Measurements from ENCODE around the gene REELD1. TPM values are rescaled to one million over a fixed set of nuclear protein-coding genes. Genes with fewer than 3 reads are reported as not detected.

The REELD1 gene
- total RNA-seq: 0.66 TPM
- 0.58 TPM for polyA plus RNA-seq (ENCODE audit: insufficient read depth, low read depth, low replicate concordance)
- long read RNA-seq, donor 1: 0 reads
- long read RNA-seq, donor 2: 0 reads
- long read RNA-seq, donor 3: 0 reads
- long read RNA-seq, donor 4: 0 reads
- long read RNA-seq, donor 5: 0 reads
- long read RNA-seq, donor 6: 0 reads
- long read RNA-seq, donor 7, partial matches to known transcripts: 0 of 1 reads
- long read RNA-seq, donor 7, other reads (novel, unspliced or antisense): 1 of 1 reads
- long read RNA-seq, donor 8: 0 reads
- long read RNA-seq, donor 9: 0 reads
- long read RNA-seq, donor 10: 0 reads

DNA sequence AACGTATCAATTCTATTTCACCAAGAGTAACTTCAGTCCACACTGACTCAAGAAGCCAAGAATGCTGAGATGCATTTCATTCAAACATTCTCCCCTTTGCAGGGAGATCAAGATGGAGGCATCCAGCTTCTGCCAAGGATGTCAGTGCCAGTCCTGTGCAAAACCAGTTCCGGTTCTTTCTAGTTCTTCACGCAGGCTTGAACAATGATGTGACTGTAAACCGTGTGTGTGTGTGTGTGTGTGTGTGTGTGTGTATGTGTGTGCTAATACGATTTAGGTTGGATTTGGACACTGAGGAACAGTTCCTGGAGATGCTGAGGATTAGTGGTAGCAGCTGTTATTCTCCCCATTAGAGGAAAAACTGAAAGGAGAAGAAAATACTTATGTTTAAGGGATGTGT is at the start of gene REELD1:
TSS of gene REELD1 (plus strand) at position 301 of the 400 bp plus-strand sequence. CDS start 2,415 bp downstream, outside the sequence.
- TF ChIP-seq, protein P1, sequence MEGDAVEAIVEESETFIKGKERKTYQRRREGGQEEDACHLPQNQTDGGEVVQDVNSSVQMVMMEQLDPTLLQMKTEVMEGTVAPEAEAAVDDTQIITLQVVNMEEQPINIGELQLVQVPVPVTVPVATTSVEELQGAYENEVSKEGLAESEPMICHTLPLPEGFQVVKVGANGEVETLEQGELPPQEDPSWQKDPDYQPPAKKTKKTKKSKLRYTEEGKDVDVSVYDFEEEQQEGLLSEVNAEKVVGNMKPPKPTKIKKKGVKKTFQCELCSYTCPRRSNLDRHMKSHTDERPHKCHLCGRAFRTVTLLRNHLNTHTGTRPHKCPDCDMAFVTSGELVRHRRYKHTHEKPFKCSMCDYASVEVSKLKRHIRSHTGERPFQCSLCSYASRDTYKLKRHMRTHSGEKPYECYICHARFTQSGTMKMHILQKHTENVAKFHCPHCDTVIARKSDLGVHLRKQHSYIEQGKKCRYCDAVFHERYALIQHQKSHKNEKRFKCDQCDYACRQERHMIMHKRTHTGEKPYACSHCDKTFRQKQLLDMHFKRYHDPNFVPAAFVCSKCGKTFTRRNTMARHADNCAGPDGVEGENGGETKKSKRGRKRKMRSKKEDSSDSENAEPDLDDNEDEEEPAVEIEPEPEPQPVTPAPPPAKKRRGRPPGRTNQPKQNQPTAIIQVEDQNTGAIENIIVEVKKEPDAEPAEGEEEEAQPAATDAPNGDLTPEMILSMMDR (IDR thresholded peaks at IDR 0.05; ENCODE audit: borderline replicate concordance, extremely low read depth, insufficient read depth): no peak
- FAIRE-seq (no peak), DNase-seq (no peak)
- no peaks in the 10 kb centered on the region for H3K9me3 ChIP-seq (ENCODE audit: control insufficient read depth in 2 of 3, insufficient read depth in 1 of 3, low read length in 3 of 3)
- H3K27ac ChIP-seq (ENCODE audit: low read depth in 2 of 2, low read length in 2 of 2): no peak within 1 kb of the TSS
- H3K36me3 ChIP-seq (ENCODE audit: control insufficient read depth in 2 of 3, insufficient read depth in 3 of 3, low read length in 3 of 3): no peaks in the 10 kb centered on the region
- no peak within 1 kb of the TSS for H3K4me3 ChIP-seq (ENCODE audit: low read length in 3 of 3)
- no peaks in the 10 kb centered on the region for H3K27me3 ChIP-seq (ENCODE audit: control insufficient read depth, insufficient read depth, low read length)
- intact Hi-C loops (cut with DNase I): no loop called here
- no peaks in the 10 kb centered on the region for H3K4me1 ChIP-seq (ENCODE audit: control insufficient read depth in 2 of 3, insufficient read depth in 2 of 3, low read depth in 1 of 3, low read length in 3 of 3)
- no peak within 1 kb of the TSS for H3K9ac ChIP-seq (ENCODE audit: low read length in 3 of 3)

DNA sequence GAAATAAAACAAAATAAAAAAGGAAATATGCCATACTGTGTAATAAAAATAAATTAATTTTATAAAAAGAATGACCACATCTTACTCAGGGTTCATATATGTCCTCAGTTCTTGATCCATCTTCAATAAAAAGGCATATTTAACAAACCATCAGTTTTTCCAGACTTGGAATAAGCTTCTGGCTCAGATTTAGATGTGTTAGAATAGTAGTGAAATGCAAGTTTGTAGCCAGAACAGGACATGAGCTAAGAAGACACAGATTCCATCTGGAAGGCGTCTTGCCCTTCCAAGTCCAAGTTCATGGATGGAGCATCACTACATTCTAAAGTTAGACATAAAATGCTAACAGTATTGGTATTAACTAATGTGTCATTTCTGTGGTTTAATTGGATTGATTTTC is 49.1 kb upstream of the REELD1 start:
- intact Hi-C loops (cut with DNase I): no loop called here
- no peak overlapping the region for H3K9ac ChIP-seq (ENCODE audit: low read length in 3 of 3)
- H3K4me1 ChIP-seq (ENCODE audit: control insufficient read depth in 2 of 3, insufficient read depth in 2 of 3, low read depth in 1 of 3, low read length in 3 of 3): no peaks in the 10 kb centered on the region
- DNase-seq (no peak), FAIRE-seq (no peak)
- no peak overlapping the region for H3K4me3 ChIP-seq (ENCODE audit: low read length in 3 of 3)
- no peaks in the 10 kb centered on the region for H3K36me3 ChIP-seq (ENCODE audit: control insufficient read depth in 2 of 3, insufficient read depth in 3 of 3, low read length in 3 of 3)
- H3K27ac ChIP-seq (ENCODE audit: low read depth in 2 of 2, low read length in 2 of 2): no peak overlapping the region
- H3K9me3 ChIP-seq (ENCODE audit: control insufficient read depth in 2 of 3, insufficient read depth in 1 of 3, low read length in 3 of 3): peaks cover 2 to 10% (median 5%) of the 10 kb centered on the region in 3 donors
- TF ChIP-seq, protein P1 (IDR thresholded peaks at IDR 0.05; ENCODE audit: borderline replicate concordance, extremely low read depth, insufficient read depth): no peak
- H3K27me3 ChIP-seq (ENCODE audit: control insufficient read depth, insufficient read depth, low read length): no peaks in the 10 kb centered on the region

DNA sequence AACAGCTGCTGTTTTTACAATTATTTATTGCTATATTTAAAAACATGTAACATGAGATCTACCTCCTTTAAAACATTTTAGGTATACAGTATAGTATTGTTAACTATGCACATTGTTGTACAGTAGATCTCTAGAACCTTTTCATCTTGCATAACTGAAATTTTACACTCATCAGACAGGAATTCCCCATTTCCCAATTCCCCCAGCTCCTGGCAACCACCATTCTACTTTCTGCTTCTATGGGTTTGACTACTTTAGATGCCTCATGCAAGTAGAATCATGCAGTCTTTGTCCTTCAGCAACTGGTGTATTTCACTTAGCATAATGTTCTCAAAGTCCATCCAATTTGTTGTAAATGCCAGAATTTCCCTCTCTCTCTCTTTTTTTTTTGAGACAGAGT is 48.5 kb upstream of the REELD1 start:
- no peak for DNase-seq
- no peaks in the 10 kb centered on the region for H3K36me3 ChIP-seq (ENCODE audit: control insufficient read depth in 2 of 3, insufficient read depth in 3 of 3, low read length in 3 of 3)
- no peak overlapping the region for H3K4me3 ChIP-seq (ENCODE audit: low read length in 3 of 3)
- intact Hi-C loops (cut with DNase I): no loop called here
- TF ChIP-seq, protein P1 (IDR thresholded peaks at IDR 0.05; ENCODE audit: borderline replicate concordance, extremely low read depth, insufficient read depth): no peak
- no peak for FAIRE-seq
- no peak overlapping the region for H3K27ac ChIP-seq (ENCODE audit: low read depth in 2 of 2, low read length in 2 of 2)
- no peak overlapping the region for H3K9ac ChIP-seq (ENCODE audit: low read length in 3 of 3)
- H3K27me3 ChIP-seq (ENCODE audit: control insufficient read depth, insufficient read depth, low read length): no peaks in the 10 kb centered on the region
- H3K4me1 ChIP-seq (ENCODE audit: control insufficient read depth in 2 of 3, insufficient read depth in 2 of 3, low read depth in 1 of 3, low read length in 3 of 3): no peaks in the 10 kb centered on the region
- peaks cover 2 to 10% (median 5%) of the 10 kb centered on the region in 3 donors for H3K9me3 ChIP-seq (ENCODE audit: control insufficient read depth in 2 of 3, insufficient read depth in 1 of 3, low read length in 3 of 3)
